Tibial nerve (tissue), 3 donors: ENCODE measurements around the gene MTURN.

ENCODE experiments used
- CTCF ChIP-seq, 5 experiments: fragments of 200-600 bp in 3 of 5; fragments of 450-650 bp in 2 of 5; sonication (generic) in 3 of 5; IDR thresholded peaks; one replicate each; pipeline ENCODE4 v1.5.1; 2016 to 2019; ENCODE audit warnings: antibody characterized with exemption in 5 of 5, mild to moderate bottlenecking in 3 of 5, moderate library complexity in 2 of 5
- POLR2A ChIP-seq, 2 donors: fragments of 450-650 bp; IDR thresholded peaks; one replicate each; pipeline ENCODE4 v1.6.1; 2017; ENCODE audit warnings: antibody characterized with exemption in 2 of 2, mild to moderate bottlenecking in 2 of 2, moderate library complexity in 2 of 2

GRCh38 chr7:30115709-30116297 is 19.0 kb upstream of the MTURN start:
- no peak for TF ChIP-seq POLR2A (IDR thresholded peaks at IDR 0.05)
- TF ChIP-seq CTCF (IDR thresholded peaks at IDR 0.05): no peak
